Retinal pigment epithelial cell (primary cell): Measurements from ENCODE around the gene RCC1.
"Not testable (repeated sequence)": the region's sequence is repeated elsewhere in the genome, so short reads cannot be mapped to it uniquely, and the experiment has no call there.

Experiments used
- DNase-seq: peaks from one replicate; pipeline ENCODE4 v3.0.0-alpha.2; 2010; ENCODE audit warnings: low read depth
- H3K4me3 ChIP-seq: 2 replicates; pipeline ENCODE4 v1.5.1; 2011; ENCODE audit warnings: mild to moderate bottlenecking, low read length, control low read depth, moderate library complexity
- TF ChIP-seq, protein P1 (sequence below): conservative IDR thresholded peaks from 2 replicates; pipeline ENCODE4 v1.5.1; 2011; ENCODE audit warnings: low read depth, low read length, control low read depth, inconsistent platforms

The RCC1 gene

DNA sequence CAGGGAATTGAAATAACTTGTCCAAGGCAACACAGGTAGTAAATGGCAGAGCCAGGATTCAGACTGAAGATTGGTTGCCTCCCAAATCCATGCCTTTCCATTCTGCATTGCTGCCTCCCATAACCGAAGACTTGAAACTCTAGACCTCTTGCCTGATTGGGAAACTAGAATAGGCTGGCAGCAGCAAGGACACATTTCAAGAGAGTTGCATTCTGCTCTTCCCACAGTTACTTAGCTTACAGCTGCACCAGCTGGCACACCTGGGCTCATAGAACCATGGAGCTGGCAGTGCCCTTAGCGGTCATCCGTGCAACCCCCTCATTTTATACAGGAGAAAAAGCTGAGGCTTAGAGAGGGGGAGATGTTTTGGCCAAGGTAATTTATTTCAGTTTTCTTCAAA, 55.0 kb downstream of the RCC1 start:
- DNase-seq = no peak
- TF ChIP-seq, protein P1, sequence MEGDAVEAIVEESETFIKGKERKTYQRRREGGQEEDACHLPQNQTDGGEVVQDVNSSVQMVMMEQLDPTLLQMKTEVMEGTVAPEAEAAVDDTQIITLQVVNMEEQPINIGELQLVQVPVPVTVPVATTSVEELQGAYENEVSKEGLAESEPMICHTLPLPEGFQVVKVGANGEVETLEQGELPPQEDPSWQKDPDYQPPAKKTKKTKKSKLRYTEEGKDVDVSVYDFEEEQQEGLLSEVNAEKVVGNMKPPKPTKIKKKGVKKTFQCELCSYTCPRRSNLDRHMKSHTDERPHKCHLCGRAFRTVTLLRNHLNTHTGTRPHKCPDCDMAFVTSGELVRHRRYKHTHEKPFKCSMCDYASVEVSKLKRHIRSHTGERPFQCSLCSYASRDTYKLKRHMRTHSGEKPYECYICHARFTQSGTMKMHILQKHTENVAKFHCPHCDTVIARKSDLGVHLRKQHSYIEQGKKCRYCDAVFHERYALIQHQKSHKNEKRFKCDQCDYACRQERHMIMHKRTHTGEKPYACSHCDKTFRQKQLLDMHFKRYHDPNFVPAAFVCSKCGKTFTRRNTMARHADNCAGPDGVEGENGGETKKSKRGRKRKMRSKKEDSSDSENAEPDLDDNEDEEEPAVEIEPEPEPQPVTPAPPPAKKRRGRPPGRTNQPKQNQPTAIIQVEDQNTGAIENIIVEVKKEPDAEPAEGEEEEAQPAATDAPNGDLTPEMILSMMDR = no peak
- H3K4me3 ChIP-seq = no peak overlapping the region

DNA sequence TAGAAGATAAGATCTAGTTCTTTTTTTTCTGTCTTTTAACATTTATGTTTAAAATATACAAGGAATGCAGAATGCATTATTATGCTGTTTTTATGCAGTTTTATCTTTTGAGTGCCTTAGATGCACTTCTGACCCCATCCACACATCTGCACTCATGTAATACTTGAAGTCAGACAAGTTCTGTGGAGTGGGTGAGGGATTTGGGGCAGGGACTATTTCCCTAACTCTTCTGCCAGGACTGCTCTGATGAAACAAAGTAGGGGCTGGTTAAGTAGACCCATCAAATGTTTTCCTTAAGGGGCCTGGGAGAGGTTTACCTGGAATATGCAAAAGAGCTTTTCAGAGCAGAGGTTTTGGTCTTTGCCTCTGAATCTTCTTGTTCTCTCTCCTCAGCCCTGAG, 58.5 kb downstream of the RCC1 start:
- no peak overlapping the region for H3K4me3 ChIP-seq
- DNase-seq = no peak
- TF ChIP-seq, protein P1 = no peak

DNA sequence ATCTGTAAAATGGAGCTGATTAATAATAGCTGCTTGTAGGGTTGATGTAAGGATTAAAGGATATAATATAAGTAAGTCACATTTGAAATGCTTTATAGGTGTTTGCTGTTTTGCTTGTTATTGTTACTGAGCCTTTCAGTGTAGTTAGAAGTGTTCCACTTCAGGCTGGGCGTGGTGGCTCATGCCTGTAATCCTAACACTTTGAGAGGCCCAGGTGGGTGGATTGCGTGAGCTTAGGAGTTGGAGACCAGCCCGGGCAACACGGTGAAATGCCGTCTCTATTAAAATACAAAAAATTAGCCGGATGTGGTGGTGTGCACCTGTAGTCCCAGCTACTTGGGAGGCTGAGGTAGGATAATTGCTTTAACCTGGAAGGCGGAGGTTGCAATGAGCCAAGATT, 59.2 kb downstream of the RCC1 start:
- no peak for DNase-seq
- no peak overlapping the region for H3K4me3 ChIP-seq
- TF ChIP-seq, protein P1 = no peak

DNA sequence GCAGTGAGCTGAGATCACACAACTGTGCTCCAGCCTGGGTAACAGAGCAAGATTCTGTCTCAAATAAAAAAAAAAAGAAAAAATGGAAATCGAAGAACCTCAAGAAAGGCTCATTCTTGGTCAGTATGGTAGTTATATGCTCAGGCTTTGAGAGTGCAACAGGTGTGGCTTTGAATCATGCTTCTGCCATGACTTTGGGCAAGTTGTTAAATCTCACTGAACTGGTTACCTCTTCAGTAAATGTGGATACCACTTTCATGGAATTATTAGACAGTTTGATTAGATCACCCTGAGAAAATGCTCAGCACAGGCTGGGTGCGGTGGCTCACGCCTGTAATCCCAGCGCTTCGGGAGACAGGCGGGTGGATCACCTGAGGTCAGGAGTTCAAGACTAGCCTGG, 59.9 kb downstream of the RCC1 start:
- no peak overlapping the region for H3K4me3 ChIP-seq
- TF ChIP-seq, protein P1 = no peak
- no peak for DNase-seq

DNA sequence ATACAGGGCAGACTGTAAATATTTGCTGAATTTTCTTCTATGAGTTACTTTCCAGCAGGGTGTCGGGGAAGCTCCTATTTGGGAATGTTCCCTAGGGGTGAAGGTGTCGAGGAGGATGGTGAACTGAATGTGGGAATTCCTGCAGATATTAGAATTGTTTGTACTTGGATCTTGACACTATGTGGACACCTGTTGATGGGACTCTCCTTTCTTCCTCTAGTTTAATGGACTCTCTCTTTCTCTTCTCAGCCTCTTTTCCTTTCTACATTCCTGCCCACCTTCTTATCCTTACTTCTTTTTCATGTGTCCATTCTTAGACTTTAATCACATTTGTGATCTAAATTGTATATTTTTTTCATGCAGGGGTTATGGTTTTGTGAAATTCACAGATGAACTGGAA, 61.1 kb downstream of the RCC1 start:
- TF ChIP-seq, protein P1 = no peak
- DNase-seq = no peak
- no peak overlapping the region for H3K4me3 ChIP-seq

DNA sequence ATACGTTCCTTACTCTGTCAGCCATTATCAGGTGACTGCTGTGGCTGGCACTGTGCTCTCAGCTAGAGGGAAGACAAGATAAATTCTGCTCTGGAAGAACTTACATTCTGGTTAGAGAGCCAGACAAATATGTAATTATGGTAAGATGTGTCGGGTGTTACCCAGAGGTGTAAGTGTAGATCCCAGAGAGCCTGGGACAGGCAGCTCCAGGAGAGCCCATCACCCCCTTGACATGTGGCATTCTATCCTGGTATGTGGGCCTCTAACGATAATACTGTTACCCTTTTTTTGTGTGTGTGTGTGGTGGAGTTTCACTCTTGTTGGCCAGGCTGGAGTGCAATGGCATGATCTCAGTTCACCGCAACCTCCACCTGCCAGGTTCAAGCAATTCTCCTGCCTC, 66.1 kb downstream of the RCC1 start:
- no peak overlapping the region for H3K4me3 ChIP-seq
- TF ChIP-seq, protein P1 = no peak
- DNase-seq = no peak

DNA sequence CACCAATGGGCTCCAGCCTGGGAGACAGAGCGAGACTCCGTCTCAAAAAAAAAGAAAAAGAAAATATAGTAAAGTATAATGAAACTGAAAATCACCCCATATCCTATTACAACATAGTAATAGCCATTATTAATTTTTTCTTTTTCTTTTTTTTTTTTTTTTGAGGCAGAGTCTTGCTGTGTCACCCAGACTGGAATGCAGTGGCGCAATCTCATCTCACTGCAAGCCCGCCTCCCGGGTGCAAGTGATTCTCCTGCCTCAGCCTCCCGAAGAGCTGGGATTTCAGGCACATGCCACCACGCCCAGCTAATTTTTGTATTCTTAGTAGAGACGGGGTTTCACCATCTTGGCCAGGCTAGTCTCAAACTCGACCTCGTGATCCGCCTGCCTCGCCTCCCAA, 67.0 kb downstream of the RCC1 start:
- H3K4me3 ChIP-seq, DNase-seq: not testable (repeated sequence)

DNA sequence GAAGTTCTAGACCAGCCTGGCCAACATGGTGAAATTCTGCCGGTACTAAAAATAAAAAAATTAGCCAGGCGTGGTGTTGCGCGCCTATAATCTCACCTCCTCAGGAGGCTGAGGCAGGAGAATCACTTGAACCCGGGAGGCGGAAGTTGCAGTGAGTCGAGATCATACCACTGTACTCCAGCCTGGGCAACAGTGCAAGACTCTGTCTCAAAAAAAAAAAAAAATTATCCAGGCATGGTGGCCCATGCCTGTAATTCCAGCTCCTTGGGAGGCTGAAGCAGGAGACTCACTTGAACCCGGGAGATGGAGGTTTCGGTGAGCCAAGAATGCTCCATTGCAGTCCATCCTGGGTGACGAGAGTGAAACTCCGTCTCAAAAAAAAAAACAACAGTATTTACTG, 67.7 kb downstream of the RCC1 start:
- TF ChIP-seq, protein P1 = no peak
- no peak overlapping the region for H3K4me3 ChIP-seq
- DNase-seq = no peak
